GM13977 (cell line): ENCODE data around the gene BPIFB1.

ENCODE experiments used
- DNase-seq: peaks from one replicate; pipeline ENCODE4 v3.0.0; 2012; ENCODE audit warnings: low spot score
- in situ Hi-C: fragments of 300-500 bp; cut with MboI; formaldehyde crosslinking; loops from one replicate; pipeline ENCODE4 v1.12.0; 2022; ENCODE audit warnings: low sequenced_read_pairs, low pct_unique_long_range_greater_than_20kb, mixed read lengths, inconsistent platforms; ENCODE audit not compliant: unreplicated experiment
- TF ChIP-seq, protein P1 (sequence below): IDR thresholded peaks from 2 replicates; pipeline ENCODE4 v1.5.1; 2012; ENCODE audit warnings: mild to moderate bottlenecking, control low read depth; ENCODE audit not compliant: insufficient read depth; ENCODE audit errors: extremely low read depth, missing control alignments

Gene BPIFB1

DNA sequence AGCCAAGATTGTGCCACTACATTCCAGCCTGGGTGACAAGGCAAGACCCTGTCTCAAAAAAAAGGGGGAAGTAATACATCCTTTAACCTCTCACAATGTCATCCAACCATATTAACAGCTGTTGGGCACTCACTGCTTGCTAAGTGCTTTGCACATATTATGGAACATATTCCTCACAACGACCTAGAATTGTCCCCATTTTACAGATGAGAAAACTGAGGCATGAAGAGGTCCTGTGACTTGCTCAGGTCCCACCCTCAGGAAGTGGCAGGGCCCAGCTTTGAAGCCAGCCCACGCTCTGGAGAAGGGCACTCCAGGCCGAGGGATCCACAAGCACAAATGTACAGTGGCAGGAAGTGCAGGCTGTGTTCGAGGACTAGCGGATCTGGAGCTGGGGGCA, 33.3 kb downstream of the BPIFB1 start:
- TF ChIP-seq, protein P1, sequence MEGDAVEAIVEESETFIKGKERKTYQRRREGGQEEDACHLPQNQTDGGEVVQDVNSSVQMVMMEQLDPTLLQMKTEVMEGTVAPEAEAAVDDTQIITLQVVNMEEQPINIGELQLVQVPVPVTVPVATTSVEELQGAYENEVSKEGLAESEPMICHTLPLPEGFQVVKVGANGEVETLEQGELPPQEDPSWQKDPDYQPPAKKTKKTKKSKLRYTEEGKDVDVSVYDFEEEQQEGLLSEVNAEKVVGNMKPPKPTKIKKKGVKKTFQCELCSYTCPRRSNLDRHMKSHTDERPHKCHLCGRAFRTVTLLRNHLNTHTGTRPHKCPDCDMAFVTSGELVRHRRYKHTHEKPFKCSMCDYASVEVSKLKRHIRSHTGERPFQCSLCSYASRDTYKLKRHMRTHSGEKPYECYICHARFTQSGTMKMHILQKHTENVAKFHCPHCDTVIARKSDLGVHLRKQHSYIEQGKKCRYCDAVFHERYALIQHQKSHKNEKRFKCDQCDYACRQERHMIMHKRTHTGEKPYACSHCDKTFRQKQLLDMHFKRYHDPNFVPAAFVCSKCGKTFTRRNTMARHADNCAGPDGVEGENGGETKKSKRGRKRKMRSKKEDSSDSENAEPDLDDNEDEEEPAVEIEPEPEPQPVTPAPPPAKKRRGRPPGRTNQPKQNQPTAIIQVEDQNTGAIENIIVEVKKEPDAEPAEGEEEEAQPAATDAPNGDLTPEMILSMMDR, result no peak
- DNase-seq, result no peak
- in situ Hi-C loops, result no loop called here

DNA sequence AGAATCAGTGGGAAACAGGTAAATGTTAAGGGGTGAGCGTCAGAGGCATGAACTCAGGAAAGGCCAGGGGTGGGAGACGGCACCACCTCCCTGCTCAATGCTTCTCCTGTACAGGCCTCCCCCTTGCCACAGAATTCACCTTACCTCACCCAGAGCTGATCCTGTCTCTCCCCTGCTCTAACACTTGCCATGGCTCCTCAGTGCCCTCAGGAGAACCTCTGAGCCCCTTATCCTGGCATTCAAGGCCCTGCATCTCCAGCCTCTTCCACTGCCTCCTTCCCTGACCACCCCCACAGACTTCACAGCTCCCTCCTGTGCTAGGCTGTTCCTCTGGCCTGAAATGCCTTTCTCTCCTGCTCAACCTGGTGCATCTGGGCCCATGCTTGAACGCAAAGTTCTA, 33.9 kb downstream of the BPIFB1 start:
- no peak for DNase-seq
- in situ Hi-C loops, result no loop called here
- TF ChIP-seq, protein P1, result no peak

DNA sequence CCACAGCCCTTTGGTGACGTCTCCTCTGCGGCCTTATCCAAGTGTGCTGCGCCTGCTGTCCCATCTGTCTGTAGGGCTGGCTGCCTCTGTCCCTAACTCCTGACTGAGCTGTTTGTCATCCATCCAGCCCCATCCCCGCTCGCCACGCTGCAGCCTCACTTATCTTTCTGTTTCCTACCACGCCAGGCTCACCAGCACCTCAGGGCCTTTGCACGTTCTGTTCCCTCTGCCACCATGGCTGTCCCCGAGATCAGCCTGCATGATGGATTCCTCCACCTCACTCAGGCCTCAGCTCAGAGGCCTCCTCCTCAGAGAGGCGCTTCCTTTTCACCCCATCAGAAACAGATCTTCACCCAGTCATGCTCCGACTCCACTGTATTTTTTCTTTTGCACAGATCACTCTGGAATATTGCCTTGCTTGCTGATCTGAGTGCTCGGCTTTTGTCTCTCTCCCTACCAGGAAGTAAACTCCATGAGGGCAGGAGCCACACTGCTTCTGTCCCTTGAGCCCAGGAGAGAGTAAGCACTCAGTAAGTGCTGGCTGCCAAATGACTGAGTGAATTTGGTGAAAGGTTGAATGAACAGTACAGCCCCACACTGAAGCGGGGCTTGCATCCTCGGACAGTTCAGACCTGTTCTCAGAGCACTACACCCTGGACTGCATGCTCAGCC, 34.5 kb downstream of the BPIFB1 start:
- no peak for DNase-seq
- in situ Hi-C loops, result no loop called here
- TF ChIP-seq, protein P1, result no peak

DNA sequence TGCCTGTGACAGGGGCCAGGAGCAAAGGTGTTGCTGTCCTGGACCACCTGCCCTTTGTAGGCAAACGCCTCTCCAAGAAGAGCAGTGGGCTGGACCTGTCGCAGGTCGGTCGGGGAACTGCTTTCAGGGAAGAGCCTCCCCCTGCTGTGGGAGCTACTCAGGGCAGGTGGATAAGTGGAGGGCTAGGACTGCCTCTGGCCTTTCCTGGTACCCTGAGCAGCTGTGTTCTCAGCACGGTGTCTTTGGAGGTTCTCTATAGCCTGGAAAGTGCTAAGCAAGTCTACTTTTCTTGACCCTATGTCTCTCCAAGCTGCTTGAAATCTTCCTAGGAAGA, 35.0 kb downstream of the BPIFB1 start:
- TF ChIP-seq, protein P1, result no peak
- in situ Hi-C loops, result no loop called here
- no peak for DNase-seq

DNA sequence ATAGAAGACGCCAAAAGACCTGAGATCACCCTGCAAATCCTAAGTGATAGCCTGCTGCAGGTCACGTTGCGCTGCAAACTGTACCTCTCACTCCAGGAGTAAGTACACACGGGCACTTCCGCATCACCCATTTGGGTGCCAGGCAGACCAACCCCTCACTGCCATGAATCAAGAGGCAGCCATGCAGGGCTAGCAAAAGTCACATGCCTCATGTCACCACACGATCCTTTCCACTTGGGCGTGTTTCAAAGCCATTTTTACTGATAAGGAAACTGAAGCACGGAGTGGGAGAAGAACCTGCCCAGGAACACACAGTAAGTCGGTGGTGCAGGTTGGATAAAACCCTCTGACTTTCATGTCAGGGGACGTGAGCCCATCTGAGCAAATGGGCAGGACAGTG, 37.0 kb downstream of the BPIFB1 start:
- in situ Hi-C loops, result no loop called here
- no peak for DNase-seq
- TF ChIP-seq, protein P1, result no peak

DNA sequence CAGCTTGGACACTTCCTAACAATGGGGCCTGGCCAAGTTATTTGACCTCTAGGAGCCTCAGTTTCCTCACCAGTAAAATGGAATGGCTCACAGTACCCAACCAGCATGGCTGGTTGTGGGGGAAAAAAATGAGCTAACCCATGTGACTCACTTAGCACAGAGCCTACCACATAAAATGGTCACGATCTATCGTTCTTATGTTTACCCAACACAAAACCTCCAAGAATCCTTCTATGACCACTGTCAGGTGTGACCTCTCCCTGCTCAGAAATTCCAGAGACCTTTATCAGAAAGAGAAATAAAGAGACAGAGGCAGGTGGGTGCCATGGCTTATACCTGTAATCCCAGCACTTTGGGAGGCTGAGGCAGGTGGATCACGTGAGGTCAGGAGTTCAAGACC, 39.4 kb downstream of the BPIFB1 start:
- TF ChIP-seq, protein P1, result no peak
- in situ Hi-C loops, result no loop called here
- no peak for DNase-seq

DNA sequence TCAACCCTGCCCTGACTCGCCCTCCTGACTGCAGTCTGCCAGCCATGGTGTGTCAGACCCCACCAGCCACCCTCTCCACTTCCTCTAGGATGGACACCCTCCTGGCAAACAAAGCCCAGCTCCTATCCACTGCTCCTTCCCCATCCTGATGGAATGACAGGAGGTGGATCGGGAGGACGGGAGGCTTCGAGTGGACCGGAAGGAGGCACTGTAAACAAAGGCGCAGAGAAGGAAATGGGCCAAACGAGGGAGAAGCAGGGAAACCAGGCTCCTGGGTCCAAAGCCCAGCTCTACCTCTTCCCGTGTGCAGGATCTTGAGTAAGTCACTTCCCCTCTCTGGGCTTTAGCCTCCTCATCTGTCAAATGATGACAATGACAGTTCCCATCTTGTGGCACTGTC, 40.2 kb downstream of the BPIFB1 start:
- TF ChIP-seq, protein P1, result no peak
- in situ Hi-C loops, result no loop called here
- DNase-seq, result no peak
